GM18502 (cell line): ENCODE results near the gene CNTN1.

Source experiments
- ATAC-seq: cut with Tn5 transposase; IDR thresholded peaks from one replicate; pipeline ENCODE4 v1.9.1; 2021; ENCODE audit warnings: mild to moderate bottlenecking; ENCODE audit not compliant: unreplicated experiment, poor library complexity

CNTN1 gene

GRCh38 chr12:40768125-40768864 is 76.1 kb downstream of the CNTN1 start:
- ATAC-seq: no peak

DNA sequence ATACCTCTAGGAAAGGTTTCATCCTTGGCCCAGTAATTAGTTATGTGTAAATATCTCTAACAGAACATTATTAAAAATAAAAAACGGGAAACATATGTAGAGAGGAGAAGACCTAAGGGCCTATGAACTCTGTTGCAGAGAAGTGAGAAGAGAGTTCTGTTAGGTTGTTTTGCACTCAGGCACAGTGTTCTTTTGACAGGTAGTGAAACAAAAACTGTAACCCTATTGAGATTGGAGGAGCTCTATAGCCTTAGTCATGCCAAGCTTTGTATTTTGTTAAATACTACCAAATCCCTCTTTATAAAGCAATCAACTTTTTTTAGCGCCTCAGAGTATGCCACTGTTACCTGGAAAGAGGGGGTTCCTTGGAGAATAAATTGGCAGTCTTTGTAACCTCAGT is 77.6 kb downstream of the CNTN1 start:
- no peak for ATAC-seq

DNA sequence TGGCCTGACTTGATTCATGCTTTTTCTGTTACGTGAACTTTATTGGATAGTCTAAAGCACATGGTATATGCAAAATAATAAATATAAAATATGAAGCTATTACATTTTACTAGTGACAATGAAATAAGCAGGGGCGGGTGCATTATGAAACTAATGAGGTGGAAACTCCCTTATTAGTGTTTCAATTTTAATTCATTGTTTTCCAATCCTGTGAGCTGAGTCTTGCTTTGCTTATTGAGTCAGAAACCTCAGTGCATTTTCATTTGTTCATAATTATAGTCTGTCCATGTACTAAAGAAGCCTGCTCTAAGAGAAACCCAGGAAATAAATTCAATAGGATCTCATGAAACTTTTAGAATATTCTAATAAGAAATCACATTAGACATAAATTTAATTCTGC is 78.5 kb downstream of the CNTN1 start:
- no peak for ATAC-seq

DNA sequence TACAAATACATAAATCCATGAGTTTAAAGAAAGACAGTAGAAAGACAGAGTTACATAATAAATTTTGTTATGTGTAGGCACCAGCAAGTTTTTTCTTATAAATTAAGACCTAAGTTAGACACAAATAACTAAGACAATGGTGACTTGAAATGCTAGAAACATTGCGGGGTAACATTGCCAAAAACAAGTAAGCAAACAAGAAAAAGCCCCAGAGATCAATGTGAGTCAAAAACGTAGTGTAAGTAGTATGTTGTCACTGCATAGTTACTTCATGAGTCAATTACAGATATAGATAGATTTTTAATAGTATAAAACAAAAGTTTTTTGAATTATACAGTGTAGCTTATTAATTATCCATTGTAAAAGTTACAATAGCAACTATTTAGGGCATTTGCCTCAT is 83.4 kb downstream of the CNTN1 start:
- ATAC-seq: no peak

- no peak for ATAC-seq
Observed at GRCh38 chr12:40784102-40784501, 91.9 kb downstream of the CNTN1 start.

- no peak for ATAC-seq
Observed at GRCh38 chr12:40788276-40788675, 96.0 kb downstream of the CNTN1 start.

DNA sequence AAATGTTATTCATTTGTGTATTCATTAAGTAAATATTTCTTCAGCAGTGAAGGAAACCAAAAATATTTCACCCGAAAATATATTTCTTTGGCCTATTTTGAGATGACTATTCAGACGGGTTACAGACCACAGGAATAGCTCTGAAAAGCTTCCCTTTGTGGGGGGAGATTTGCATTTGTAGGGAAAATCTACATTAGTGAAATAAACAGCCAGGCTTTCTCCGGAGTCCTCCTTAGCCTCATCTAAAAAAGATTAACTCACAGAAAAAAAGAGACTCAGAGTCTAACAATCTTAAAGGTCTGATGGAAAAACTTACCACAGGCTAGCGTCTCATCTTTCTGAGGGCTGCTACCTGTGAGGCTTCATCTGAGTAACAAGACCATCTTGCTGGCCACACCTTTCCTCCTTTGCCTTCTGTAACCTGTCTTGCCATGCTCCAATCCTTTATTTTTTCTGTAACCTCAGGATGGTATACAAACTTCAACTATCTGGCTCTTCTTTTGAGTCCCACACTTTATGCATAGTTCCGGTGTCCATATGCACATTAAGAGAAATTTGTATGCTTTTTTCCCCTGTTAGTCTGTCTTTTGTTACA is 100.7 kb downstream of the CNTN1 start:
- ATAC-seq: no peak

DNA sequence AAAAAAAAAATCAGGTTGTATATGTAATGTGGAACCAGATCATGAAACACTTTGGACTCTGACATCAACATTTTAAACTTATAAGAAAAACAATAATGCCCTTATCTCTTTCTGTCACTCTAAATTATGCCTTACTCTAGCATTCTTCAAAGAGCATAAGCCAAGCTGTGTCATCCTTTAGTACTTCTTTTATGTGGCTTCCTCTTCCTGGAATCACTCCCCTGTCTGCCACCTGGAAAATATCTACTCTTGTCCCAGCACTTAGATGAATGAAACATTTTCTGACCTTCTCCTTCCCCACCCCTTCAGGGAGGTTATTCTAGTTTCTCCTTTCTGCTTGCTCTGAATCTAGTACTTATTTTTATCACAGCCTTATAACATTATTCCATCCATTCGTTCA is 101.2 kb downstream of the CNTN1 start:
- no peak for ATAC-seq

DNA sequence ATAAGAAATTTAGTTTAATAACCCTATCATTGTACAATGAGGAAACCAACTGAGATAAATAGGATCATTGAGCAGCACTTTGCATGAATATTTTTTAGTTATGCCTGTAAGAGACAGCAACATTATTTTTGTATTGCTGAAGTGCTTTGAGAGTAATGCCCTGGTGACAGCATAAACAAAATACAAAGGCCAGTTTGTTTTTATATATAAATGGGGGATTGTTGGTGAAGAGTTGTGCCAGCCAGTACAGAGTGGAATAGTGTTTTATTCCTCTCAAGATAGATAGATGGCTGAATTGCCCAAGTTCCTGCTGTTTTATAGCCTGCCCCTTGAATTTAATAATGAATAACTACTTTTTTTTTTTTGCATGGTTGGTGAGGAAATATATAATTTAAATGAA is 101.8 kb downstream of the CNTN1 start:
- ATAC-seq: no peak

DNA sequence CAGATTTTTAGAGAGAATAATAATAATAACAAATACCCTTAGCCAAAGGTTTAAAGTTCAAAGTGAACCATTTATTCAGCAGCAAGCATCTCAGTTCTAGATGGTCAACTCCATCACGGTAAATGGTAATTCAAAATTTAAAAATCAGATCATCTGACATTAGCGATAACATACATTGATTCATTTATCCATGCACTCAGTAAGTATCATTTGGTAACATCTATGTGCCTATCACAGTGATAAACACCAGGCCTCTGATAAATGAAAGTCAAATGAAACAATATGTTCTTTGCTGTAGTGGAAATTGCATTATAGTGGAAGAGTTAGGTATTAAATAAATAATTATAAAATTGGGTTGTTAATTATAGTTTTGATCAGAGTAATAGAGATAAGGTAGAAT is 108.8 kb downstream of the CNTN1 start:
- no peak for ATAC-seq

- no peak for ATAC-seq
Observed at GRCh38 chr12:40801861-40802260, 109.6 kb downstream of the CNTN1 start.

DNA sequence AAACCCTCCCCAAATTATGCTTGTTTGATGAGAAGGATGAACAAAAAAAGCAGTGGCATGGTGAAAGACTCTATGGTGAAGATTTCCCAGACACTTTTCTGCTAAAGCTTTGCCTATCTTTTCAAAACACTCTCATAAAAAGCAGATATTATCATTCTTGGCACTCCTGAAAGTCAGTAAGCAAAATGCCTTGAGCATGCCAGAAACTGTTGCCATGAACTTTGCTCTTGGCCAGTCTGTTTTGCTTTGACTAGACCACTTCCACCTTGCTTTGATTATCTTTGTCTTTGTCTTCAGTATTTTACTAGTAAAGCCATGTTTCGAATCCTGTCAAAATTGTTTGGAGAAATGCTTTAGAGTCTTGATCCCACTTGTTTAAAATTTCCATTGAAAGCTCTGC is 110.4 kb downstream of the CNTN1 start:
- no peak for ATAC-seq

DNA sequence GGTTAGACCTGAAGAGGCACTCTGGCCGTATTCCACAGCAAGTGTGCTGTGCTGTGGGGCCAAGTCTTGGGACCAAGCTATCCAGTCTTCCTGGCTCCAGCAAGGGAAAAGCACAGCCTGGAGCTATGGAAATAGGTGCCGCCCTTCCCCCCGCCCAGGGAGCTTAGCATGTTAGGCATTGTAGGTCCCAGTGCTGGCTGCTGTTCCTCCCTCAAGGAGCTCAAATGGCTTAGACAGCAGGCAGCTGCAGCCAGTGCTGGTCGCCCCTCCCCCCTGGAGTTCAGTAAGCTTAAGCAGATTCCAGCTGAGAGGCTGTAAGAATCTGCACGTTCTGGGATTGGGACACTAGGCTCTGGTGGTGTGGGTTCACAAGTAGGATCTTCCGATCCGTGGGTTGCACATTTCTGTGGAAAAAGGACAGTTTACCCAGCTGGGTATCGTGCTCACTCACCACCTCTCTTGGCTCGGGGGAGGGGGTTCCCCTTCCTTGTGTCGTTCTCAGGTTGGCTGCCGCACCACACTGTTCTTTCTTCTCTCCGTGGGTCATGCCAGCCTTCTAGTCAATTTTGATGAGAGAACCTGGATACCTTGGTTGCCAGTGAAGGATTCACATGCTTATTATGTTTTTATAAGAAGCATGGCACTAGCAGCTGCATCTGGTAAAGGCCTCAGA is 127.3 kb downstream of the CNTN1 start:
- ATAC-seq: no peak

GRCh38 chr12:40820794-40821484 is 128.7 kb downstream of the CNTN1 start:
- no peak for ATAC-seq

DNA sequence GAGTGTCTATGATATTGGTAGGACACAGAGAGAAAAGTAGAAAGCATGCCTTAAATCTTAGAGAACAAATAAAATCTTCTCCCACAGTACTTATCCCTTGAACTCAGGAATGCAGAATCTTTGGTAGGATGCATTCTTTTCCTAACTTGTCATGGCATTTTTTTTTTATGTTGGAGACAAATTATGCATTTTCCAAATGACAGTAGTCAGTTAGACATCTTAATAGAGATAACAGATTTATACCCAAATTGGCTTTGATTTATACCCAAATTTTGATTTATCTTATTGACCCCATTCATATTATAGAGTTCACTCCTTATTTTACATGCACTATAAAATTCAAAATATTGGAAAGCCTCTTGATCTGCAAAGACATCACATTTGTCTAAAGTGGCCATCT is 132.9 kb downstream of the CNTN1 start:
- no peak for ATAC-seq

- ATAC-seq: no peak
Observed at GRCh38 chr12:40827683-40828592, 135.7 kb downstream of the CNTN1 start.

DNA sequence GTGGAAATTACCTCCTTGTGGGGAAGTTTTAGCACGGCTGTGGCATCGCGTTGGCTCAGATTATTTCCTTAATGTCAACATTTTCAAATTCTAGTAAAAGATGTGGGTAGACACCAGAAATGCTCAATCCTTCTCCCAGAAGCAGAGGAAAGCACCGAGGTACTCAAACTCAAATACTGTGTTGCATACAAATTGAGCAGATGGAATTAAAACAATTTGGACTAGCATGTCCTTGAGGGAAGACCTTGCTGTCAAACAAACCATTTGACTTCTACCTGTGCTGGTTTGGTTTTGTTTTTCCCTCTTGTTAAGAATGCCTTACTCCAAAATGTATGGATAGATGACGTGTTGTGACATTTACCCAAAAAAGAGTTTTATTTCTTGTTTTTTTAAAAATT is 136.4 kb downstream of the CNTN1 start:
- ATAC-seq: no peak

- ATAC-seq: no peak
Observed at GRCh38 chr12:40829738-40830144, 137.5 kb downstream of the CNTN1 start.

DNA sequence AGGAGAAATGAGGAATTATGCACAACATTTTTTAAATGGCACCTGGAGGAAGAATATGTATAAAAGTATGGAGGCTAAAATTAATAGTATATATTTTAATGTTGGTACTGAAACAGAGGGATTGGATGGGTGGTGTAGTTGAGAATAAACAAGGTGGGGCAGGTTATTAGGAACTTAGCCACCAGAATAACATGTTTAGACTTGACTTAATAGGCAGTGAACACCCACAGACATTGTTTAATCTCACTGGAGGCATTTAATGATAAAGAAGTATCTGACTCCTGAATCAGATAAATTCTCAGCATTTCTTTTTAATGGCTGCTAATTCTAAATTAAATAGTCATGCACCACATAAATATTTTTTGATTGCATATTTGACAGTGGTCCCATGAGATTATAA is 139.7 kb downstream of the CNTN1 start:
- ATAC-seq: no peak

DNA sequence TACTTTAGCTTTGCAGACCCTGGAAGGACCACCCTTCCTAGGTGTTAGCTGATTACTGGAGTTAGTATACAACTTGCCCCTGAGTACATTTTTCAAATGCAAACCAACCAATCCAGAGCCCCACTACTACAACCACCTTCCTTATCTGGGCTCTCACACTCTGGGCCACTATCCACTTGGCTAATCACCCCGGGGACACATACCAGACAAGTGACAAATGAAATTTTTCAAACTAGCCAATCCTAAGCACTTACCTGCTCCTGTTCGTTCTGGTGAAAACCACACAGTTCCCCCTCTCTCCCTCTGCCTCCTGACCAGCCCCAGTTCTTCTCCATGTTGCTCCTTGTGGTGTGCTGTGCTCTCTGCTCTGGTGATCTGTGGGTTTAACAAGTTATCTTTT is 140.4 kb downstream of the CNTN1 start:
- ATAC-seq: no peak
